ENCODE results near the gene B4GAT1.
A peak's percentile ranks its signal among the peaks of the same experiment; 100 is the strongest.
"Not testable (repeated sequence)": the region's sequence is repeated elsewhere in the genome, so short reads cannot be mapped to it uniquely, and the experiment has no call there.

Gene B4GAT1

DNA sequence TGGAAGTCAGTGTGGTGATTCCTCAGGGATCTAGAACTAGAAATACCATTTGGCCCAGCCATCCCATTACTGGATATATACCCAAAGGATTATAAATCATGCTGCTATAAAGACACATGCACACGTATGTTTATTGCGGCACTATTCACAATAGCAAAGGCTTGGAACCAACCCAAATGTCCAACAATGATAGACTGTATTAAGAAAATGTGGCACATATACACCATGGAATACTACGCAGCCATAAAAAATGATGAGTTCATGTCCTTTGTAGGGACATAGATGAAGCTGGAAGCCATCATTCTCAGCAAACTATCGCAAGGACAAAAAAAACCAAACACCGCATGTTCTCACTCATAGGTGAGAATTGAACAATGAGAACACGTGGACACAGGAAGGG is 26.7 kb downstream of the B4GAT1 start:
- DNase-seq, result not testable (repeated sequence)

DNA sequence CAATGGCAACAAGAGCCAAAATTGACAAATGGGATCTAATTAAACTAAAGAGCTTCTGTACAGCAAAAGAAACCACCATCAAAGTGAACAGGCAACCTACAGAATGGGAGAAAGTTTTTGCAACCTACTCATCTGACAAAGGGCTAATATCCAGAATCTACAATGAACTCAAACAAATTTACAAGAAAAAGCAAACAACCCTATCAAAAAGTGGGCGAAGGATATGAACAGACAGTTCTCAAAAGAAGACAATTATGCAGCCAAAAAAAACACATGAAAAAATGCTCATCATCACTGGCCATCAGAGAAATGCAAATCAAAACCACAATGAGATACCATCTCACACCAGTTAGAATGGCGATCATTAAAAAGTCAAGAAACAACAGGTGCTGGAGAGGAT is 27.1 kb downstream of the B4GAT1 start:
- not testable (repeated sequence) for DNase-seq

DNA sequence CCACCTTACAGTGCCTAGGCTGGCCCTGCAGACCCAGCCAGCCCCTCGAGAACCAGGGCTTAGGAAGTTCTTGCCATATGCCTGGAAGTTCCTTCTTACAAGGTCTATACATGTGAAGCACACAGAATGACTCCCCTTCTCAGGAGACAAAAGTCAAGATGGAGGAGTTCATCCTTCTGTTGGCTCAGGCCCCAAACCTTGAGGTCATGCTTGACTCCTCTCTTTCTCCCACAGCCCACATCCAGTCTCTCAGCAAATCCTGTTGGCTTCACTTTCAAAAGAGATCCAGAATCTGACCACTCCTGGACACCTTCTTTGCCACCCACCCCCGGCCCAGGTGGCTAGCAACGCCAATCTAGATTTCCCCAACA is 28.8 kb downstream of the B4GAT1 start:
- DNase-seq, result no peak

DNA sequence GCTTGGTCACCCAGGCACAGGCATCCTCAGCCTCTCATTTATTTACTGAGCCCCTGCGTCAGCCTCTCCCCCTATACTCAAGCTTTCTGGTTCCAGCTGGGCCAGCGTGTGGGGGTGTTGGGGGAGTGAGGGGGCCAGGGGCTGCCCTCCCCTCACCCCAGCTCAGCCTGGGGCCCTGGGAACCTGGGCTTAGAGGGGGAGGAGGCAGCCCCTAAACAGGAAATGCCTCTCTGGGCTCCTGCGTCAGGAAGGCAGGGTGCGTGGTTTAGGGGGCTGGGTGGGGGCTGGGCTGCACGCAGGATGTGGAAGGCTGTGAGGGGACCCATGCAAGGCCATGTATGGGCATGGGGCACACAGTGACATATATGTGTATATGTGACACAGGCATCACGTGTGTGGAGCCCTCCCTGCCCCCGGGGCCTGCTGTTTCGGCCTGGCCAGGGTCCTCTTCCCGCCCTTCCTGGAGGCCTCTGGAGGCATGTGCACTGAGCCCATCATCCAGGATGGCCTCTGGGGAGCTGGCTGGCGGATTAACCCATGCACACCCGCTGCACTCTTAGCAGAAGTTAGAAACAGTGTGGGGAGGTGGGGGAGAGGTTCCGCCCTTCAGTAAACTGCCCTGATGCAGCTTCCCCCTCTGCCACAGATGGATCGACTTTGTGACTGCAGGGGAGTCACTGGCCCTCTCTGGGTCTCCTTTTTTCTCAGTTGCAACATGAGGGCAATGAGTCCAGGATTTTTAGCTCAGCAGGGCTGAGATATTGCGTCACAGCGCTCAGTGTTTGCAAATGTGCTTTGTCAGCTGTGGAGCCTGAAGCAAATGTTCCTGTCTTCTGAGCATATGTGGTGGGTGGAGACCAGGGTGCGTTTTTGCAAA is 29.5 kb downstream of the B4GAT1 start:
- DNase-seq, result peak in 1 of 4 experiments; percentile 30

DNA sequence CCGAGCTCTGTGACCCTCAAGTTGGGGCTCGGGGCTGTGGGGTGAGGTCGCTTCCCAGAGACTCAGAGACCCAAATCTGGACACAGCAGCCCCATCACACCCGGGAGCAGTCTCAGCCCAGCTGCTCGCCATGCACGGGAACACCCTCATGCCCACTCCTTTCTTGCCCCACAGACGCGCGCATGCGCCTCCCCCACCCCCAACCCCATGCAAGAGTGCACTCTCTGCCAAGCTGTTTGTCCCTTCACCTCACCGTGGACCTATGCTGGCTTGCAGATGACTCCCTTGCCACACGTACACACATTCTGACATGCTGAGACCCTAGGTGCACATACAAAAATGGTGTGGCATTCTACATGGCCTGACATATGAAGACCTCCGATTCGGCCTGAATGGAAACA is 30.1 kb downstream of the B4GAT1 start:
- no peak for DNase-seq

DNA sequence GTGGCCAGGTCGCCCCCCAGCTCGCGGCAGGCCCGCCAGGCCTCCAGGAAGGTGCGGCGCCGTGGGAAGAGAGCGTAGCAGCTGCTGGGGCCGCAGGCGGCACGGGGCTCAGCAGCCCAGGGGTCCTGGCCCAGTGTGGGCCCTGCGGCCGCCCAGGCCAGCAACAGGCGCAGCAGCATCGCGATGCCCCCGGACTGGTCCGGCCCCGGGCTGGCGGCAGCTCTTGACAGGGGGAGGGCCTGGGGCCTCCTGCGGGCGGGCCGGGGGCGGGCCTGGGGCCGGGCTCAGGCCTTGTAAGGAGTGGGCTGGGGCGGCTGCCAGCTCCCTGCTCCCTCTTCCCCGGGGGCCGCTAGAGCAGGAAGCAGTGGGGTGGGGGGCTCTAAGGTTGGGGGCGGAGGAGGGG is 30.6 kb downstream of the B4GAT1 start, which contains the start of gene CD248:
CD248 (minus strand) TSS at position 196 of the 403 bp plus-strand sequence; CDS start at position 179, 17 bp downstream.
- no peak for DNase-seq

DNA sequence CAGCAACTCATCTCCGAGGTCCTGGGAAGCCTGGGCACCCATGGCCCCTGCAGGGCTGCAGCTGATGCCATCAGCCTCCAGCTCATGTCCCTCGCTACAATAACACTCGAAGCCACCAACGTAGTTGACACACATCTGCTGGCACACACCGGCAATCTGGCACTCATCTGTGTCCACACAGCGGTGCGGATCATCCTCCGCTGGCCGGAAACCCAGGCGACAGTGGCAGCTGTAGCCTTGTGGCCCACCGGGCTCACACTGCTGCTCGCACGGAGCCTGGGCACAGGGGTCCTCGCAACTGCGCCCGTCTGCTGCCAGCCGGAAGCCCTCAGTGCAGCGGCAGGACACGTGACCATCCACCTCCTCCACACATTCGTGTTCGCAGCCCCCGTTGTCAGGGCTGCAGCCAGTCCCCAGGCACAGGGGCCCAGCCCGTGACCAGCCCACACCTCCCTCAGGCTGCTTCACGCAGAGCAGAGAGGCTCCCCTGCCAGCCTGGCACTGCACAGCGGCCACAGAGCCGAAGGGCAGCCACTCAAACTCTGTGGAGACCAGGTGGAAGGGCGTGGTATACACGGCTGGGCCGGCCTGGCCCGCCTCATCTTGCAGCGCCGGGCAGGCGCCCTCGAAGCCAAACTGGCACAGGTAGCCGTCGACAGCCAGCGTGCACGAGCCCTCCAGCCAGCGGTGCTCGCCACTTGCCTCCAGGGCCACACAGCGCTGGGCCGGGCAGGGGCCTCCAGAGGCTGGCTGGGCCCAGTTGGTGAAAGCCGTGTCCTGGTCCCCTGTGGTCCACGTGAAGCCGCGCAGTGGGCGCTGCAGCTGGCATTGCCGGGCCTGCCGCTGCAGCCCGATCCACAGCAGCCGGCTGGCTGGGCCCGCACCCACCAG is 31.3 kb downstream of the B4GAT1 start:
- DNase-seq, result no peak

DNA sequence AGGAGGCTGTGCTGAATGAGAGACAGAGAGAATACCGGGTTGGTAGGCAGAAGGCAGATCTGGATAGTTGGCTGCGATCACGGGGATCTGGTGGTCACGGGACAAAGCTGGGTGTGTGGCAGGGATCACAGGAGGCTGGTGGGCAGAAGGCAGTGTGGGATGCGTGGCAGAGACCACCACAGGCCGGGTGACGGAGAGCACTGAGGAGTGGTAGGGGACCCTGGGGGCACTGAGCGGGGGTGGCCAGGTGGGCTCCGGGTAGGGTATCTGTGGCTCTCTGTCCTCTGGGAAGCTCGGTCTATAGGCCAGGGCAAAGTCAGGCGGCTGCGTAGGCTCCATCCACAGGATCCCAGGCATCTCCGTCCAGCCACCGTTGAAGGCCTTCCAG is 31.9 kb downstream of the B4GAT1 start:
- DNase-seq, result no peak

DNA sequence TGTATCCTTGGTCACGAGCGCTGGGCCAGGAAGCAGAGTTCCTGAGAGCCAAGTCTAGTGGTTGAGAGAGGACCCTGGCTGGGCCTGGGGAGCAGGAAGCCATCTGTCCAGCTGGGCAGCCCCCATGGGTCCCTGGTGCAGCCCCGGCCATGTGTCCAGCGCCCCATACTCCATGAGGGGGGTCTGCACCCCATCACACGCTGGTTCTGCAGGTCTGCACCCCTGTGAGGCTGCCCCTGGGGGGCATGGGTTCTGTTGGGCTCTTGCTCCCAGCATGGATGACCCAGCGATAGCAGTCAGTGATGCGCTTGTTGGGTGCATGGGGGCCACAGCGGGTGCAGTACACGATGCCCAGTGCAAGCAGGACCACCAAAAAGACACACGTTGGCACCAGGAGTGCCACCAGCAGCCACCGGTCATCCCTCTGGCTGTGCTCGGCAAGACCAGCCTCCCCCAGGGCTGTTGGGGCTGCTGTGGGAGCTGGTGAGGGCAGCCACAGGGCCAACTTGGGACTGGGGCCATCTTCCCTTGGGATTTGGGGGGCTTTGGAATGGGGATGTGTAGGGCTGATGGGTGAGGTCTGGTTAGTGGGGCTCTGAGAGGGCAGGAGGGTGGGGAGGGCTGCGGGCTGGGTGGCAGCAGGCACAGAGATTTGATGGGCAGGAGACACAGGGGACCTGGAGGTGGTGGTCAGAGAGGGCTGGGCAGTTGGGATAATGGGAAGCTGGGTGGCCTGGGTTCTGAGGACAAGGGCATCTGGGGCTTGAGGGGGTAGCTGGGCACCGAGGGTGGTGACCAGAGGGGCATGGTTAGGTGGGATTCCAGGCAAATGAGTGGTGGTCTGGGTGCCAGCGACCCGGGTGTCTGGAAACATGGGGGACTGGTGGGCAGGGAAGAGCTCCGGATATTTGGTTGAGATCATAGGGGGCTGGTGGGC is 32.6 kb downstream of the B4GAT1 start:
- no peak for DNase-seq

DNA sequence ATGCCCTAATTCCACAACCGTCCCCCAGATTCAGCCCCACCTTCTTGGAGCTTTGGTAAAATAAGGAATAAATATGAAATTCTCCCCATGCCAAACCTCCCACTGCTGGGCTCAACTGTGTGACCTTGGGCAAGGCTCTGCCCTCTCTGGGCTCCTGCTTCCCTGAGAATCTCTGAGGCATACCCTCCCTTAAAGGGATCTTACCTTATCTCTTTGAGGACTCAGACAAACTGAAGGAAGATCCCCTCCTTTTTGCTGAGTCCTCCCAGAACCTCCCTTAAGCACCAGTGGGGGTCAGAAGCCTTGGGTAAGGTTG is 33.3 kb downstream of the B4GAT1 start:
- DNase-seq, result no peak

DNA sequence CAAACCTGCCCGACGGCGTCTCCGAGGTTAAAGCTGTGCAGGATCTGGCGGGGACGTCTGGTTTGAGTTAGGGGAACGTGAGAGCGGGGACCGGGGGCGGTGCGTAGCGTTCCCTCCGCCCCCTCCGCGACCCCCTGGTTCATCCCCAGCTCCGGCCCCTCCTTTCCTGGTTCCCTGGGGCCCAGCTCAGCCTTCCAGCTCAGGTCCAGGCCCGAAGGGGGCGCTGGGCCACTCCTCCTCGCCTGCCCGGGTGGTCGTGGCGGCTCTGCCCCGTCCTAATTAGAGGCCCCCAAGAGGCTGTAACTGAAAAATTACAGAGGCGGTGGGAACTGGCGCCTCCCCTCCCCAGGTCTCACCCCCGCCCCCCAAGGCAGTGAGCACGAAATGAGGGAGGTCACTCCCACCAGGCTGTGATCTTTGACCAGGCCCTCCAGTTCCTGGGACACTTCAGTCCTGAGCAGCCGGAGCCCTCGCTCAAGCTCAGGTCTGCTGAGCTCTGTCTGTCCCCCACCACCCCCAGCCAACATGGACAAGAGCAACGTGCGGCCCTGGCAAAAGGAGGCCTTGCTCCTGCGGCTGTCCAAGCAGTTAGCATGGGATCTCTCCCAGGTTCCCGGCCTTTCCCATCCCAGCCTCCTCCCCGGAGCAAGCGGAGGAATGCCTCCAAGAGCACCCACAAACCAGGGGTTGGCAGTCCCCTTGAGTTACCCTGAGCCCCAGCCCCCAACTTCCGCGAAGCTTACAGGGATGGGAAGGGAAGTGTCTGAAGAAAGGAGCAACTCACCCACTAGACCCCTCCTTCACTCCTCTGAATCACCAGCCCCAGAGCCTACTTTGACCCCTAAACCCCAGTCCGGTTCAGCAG is 33.9 kb downstream of the B4GAT1 start:
- DNase-seq, result no peak

DNA sequence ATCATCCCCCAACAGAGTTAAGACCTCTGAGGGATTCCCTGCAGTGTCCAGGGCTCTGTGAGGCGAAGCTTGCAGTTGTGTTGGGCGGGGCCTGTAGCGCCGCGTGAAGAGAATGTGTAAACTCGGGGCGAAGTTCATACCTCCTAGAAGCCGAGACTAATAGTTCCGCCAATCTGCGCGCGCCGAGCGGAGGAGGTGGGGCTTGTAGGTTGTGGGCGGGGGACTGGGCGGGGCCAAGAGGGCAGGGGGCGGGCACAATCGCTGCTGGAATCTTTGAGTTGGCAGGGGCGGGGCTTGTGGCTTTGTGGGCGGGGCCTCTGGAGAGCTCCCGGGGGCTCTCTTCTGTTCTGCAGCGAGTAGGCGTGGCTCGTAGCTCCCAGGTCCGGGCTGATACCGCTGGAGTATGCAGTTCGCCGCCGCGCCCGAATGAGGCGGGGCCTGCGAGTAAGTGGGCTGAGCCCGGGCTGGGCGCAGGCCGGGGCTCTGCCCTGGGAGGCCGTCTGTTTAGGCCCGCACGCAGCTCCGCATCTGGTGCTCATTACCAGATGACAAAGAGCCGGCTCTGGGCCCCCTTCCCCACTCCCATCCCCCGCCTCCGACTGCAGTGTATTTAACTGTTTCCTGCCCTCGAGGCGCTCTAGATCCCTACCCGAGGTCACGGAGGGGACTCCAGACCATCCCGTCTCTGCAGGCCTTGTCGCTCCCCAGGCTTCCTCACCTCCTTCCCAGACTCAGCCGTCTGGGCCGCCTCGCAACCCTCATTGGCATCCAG is 34.7 kb downstream of the B4GAT1 start:
- DNase-seq, result peak; percentile 95 to 99 (median 98)

DNA sequence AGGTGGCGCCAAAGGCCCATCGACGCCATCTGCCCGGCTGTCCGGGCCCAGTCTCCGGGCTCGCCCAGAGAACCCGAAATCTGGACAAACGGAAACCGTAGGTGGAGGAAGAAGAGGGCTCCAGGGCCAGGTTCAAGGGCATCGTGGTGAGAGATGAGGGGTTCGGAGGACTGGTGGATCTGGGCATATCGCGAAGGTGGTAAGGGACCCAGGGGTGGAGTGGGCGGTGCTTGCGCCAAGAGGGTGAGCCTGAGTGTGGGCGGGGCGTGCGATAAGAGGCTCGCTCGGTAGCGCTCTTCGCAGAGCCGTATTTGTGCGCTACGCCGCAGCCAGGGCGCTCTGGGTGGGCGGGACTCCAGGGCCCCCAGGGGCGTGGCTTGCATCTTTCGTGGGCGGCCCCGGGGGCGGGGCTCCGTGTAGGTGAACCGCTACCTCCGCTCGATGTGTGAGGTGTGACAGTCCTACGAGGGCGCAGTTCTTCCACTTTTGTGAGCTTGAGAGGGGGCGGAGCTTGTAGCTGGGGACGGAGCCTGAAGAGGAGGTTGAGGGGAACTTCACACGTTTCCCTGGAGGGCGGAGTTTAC is 35.4 kb downstream of the B4GAT1 start:
- peak; percentile 81 to 97 (median 92) for DNase-seq

DNA sequence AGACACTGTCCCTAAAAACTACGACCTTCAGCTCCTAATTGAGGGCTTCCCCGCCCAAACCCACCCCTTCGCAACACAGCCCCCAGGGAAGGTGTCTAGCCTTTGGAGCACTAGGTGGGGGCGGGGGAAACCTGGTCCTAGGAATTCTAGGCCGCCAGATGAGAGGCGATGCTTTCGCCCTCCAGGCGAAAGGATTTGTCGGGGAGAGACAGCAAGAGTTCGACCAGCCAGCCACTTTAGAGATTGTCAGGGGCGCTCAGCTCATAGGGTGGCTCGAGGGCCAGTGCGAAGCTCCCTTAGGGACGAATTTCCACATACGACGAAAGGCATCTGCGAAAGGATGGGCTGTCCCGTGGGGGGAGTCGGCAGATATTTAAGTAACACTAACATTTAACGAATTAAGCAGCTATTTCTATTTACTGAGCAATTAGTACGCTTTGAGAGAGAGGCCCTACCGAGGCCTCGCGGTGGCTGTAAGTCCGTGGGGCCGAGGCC is 35.9 kb downstream of the B4GAT1 start:
- no peak for DNase-seq

DNA sequence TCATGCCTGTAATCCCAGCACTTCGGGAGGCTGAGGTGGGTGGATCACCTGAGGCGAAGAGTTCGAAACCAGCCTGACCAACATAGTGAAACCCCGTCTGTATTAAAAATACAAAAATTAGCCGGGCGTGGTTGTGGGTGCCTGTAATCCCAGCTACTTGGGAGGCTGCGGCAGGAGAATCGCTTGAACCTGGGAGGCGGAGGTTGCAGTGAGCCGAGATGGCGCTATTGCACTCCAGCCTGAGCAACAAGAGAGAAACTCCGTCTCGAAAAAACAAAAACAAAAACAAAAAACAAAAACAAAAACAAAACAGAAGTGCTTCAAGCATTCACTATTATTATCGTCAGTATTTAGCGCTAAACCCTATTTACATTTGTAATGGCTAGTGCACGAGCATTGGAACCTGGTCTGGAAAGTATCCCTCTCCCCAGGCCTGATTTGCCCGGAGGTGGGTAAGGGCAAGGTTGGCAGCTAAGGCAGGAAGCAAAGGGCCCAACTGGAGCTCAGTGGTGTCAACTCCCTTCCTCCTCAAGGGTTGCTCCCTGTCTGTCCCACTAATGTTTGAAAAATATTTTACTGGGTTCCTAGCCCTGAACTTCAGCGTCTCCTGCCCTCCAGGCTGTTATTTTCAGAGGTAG is 36.5 kb downstream of the B4GAT1 start:
- not testable (repeated sequence) for DNase-seq

DNA sequence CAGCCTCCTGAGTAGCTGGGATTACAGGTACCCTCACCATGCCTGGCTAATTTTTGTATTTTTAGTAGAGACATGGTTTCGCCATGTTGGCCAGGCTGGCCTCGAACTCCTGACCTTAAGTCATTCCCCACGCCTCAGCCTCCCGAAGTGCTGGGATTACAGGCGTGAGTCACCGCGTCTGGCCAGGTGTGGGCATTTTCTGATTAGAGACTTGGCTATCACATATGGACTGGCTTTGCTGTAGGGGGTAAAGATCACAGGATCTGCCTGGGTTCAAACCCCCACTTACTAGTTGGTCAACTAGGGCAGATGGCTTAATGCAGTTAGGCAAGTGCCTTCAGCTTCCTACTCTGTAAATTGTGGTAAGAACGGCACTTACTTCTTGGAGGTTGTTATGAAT is 37.1 kb downstream of the B4GAT1 start:
- no peak for DNase-seq

DNA sequence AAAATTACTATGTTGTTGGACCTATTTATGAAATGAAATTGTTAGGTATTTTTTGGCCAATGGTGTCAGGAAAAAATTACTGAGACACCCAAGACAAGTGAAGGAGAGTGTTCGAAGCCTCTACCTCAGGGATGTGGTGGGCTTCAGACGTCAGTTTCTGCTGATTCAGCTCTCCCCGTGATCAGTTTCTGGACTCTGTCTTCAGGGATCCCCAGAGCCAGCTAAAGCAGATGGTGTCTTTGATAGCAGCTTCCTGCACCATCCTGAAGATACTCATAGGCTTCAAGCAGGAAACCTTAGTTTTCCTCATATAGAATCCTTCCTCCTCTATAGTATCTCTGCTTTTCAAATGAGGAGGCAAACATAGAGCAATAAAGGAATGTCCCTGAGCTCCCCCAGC is 38.0 kb downstream of the B4GAT1 start:
- DNase-seq, result no peak

DNA sequence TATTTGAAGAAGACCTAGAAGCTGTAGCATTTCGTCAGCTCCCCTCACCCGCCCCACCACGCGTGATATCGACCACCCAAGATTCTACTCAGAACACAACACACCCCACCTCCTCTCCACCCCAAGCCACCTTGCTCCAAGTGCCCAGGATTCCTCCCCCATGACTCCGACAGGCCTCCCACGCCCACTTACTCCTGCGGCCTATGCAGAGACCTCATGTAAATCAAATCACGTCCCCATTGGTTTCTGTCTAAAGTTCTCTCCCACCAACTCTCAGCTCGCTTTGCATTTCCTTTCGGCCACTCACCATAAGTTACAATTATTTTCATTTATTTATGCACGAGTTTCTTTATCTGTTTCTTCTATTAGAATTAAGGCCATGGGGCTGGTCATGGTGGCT is 44.8 kb downstream of the B4GAT1 start:
- DNase-seq, result no peak

DNA sequence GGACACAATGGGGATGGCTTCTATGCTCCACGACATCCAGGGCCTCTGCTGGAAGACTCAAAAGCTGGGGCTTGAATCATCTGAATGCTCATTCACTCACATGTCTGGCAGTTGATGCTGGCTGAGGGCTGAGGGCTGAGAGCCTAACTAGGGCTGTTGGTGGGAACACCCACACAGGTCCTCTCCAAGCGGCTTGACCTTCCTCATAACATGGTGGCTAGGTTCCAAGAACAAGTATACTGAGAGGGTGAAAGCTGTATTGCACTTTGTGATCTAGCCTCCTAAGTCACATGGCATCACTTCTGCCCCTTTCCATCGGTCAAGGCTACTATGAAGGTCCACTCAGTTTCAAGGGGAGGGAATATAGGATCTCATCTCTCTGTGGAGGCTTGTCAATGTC is 48.2 kb downstream of the B4GAT1 start:
- no peak for DNase-seq

DNA sequence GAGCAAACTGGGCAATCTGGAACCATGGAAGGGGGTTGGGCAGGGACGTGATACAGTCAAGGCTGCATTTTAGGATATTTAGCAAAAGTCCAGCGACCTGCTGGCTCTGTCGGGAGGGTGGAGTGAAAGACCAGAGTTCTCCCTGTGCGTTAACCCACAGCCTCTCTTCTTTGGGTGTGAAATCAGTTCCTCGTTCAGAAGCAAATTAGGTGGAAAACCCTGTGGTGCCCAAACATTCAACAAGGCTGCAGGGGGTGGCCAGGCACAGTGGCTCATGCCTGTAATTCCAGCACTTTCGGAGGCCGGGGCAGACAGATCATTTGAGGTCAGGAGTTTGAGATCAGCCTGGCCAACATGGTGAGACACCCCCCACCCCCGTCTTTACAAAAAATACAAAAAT is 49.8 kb downstream of the B4GAT1 start:
- no peak for DNase-seq

All from activated CD4-positive, CD25-positive, alpha-beta regulatory T cell (primary cell).